ENCODE data around the gene GPC3.

DNA sequence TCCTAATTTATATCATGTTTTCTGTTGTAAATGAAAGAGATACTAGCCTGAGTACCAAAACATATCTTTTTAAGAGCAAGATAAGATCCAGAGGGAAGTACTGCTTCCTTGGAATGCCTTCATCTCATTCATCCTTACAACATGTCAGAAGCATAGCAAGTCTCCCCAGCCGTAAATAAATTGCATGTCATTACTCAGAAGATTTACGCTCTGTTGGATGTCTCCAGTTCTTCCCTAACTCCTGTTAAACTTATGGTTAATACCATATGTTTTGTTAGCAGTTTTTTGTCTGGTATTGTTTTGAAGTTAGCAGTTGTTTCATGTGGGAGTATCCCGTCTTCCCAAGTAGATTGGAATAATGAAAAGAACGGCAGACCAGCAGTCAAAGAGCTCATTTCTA lies 7.5 kb upstream of the GPC3 start:
- TF ChIP-seq, protein P1, sequence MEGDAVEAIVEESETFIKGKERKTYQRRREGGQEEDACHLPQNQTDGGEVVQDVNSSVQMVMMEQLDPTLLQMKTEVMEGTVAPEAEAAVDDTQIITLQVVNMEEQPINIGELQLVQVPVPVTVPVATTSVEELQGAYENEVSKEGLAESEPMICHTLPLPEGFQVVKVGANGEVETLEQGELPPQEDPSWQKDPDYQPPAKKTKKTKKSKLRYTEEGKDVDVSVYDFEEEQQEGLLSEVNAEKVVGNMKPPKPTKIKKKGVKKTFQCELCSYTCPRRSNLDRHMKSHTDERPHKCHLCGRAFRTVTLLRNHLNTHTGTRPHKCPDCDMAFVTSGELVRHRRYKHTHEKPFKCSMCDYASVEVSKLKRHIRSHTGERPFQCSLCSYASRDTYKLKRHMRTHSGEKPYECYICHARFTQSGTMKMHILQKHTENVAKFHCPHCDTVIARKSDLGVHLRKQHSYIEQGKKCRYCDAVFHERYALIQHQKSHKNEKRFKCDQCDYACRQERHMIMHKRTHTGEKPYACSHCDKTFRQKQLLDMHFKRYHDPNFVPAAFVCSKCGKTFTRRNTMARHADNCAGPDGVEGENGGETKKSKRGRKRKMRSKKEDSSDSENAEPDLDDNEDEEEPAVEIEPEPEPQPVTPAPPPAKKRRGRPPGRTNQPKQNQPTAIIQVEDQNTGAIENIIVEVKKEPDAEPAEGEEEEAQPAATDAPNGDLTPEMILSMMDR (tag by site-specific recombination; IDR thresholded peaks at IDR 0.05) = no peak
- TF ChIP-seq ZNF433 (tag by site-specific recombination; IDR thresholded peaks at IDR 0.05; ENCODE audit: low read depth) (no peak), ZFP3 (tag by site-specific recombination; IDR thresholded peaks at IDR 0.05; ENCODE audit: low read depth) (no peak)

All from HEK293 (cell line).